HEK293 (cell line): Measurements from ENCODE around the gene GUK1.

Experiments
- CTCF ChIA-PET: fragments of 350-600 bp; formaldehyde crosslinking; extraction: SDS; loops from one replicate; lab custom pipeline; 2021; ENCODE audit warnings: antibody characterized with exemption; lab: Yijun Ruan, JAX
- POLR2A ChIA-PET: fragments of 300-600 bp; formaldehyde crosslinking; extraction: SDS; loops from one replicate; lab custom pipeline; 2020; ENCODE audit warnings: antibody characterized with exemption, inconsistent platforms; lab: Yijun Ruan, JAX
- H3K27ac ChIP-seq: fragments of 200-500 bp; sonication (Bioruptor generic); 2 replicates; pipeline ENCODE4 v1.5.1; 2014; ENCODE audit warnings: low read depth, low read length, control low read depth, inconsistent platforms; ENCODE audit errors: extremely low read depth
- H3K36me3 ChIP-seq, 2 experiments: fragments of 200-500 bp in 1 of 2; sonication (Bioruptor generic) in 1 of 2; 1 replicate in 1 of 2; 2 replicates in 1 of 2; pipeline ENCODE4 v1.5.1; 2014 to 2017; ENCODE audit warnings: inconsistent platforms in 2 of 2, low read length in 2 of 2; ENCODE audit not compliant: control insufficient read depth in 2 of 2, insufficient read depth in 1 of 2
- H3K4me1 ChIP-seq: fragments of 200-500 bp; sonication (Bioruptor generic); 2 replicates; pipeline ENCODE4 v1.5.1; 2014; ENCODE audit warnings: mild to moderate bottlenecking, low read length, inconsistent platforms; ENCODE audit not compliant: control insufficient read depth, insufficient read depth
- H3K4me3 ChIP-seq: 2 replicates; pipeline ENCODE4 v1.5.1; 2011; ENCODE audit warnings: low read depth, mild to moderate bottlenecking, control low read depth, low read length, moderate library complexity
- H3K9me3 ChIP-seq: fragments of 200-500 bp; sonication (Bioruptor generic); 2 replicates; pipeline ENCODE4 v1.5.1; 2014; ENCODE audit warnings: low read depth, low read length, inconsistent platforms; ENCODE audit not compliant: control insufficient read depth, insufficient read depth
- ELK4 ChIP-seq: IDR thresholded peaks from 2 replicates; pipeline ENCODE4 v1.6.1; 2011; ENCODE audit warnings: mild to moderate bottlenecking, low read depth, low read length, borderline replicate concordance
- KLF17 ChIP-seq: fragments of 450-650 bp; formaldehyde crosslinking; IDR thresholded peaks from 2 replicates; pipeline ENCODE4 v1.5.1; 2016; ENCODE audit warnings: missing biosample characterization, missing genetic modification characterization
- KLF8 ChIP-seq: fragments of 450-650 bp; formaldehyde crosslinking; IDR thresholded peaks from 2 replicates; pipeline ENCODE4 v1.5.1; 2016; ENCODE audit warnings: missing biosample characterization, missing genetic modification characterization
- MYNN ChIP-seq: fragments of 450-650 bp; formaldehyde crosslinking; IDR thresholded peaks from 2 replicates; pipeline ENCODE4 v1.5.1; 2016; ENCODE audit warnings: missing biosample characterization, missing genetic modification characterization, borderline replicate concordance
- OSR2 ChIP-seq: fragments of 450-650 bp; formaldehyde crosslinking; IDR thresholded peaks from 2 replicates; pipeline ENCODE4 v1.5.1; 2016; ENCODE audit warnings: missing biosample characterization, missing genetic modification characterization
- PBX3 ChIP-seq: sonication (generic); formaldehyde crosslinking; IDR thresholded peaks from 2 replicates; pipeline ENCODE4 v1.8.1; 2022; ENCODE audit warnings: mild to moderate bottlenecking, moderate library complexity, missing genetic modification reagents
- PRDM6 ChIP-seq: fragments of 450-650 bp; formaldehyde crosslinking; IDR thresholded peaks from 2 replicates; pipeline ENCODE4 v1.5.1; 2017; ENCODE audit warnings: missing biosample characterization, missing genetic modification characterization
- RBAK ChIP-seq: fragments of 450-650 bp; formaldehyde crosslinking; IDR thresholded peaks from 2 replicates; pipeline ENCODE4 v1.5.1; 2016; ENCODE audit warnings: missing biosample characterization, missing genetic modification characterization
- ZNF121 ChIP-seq: fragments of 450-650 bp; formaldehyde crosslinking; IDR thresholded peaks from 2 replicates; pipeline ENCODE4 v1.5.1; 2016; ENCODE audit warnings: missing biosample characterization, missing genetic modification characterization
- ZNF157 ChIP-seq: fragments of 450-650 bp; formaldehyde crosslinking; IDR thresholded peaks from 2 replicates; pipeline ENCODE4 v1.5.1; 2016; ENCODE audit warnings: missing biosample characterization, missing genetic modification characterization
- ZNF292 ChIP-seq: fragments of 450-650 bp; formaldehyde crosslinking; IDR thresholded peaks from 2 replicates; pipeline ENCODE4 v1.5.1; 2016; ENCODE audit warnings: low read depth, missing biosample characterization, missing genetic modification characterization, borderline replicate concordance
- ZNF324 ChIP-seq: fragments of 450-650 bp; formaldehyde crosslinking; IDR thresholded peaks from 2 replicates; pipeline ENCODE4 v1.5.1; 2016; ENCODE audit warnings: missing biosample characterization, missing genetic modification characterization
- ZNF488 ChIP-seq: fragments of 450-650 bp; formaldehyde crosslinking; IDR thresholded peaks from 2 replicates; pipeline ENCODE4 v1.5.1; 2016; ENCODE audit warnings: missing biosample characterization, missing genetic modification characterization
- ZNF544 ChIP-seq: fragments of 450-650 bp; formaldehyde crosslinking; IDR thresholded peaks from 2 replicates; pipeline ENCODE4 v1.5.0; 2017; ENCODE audit warnings: missing biosample characterization, missing genetic modification characterization
- ZNF558 ChIP-seq: fragments of 450-650 bp; formaldehyde crosslinking; IDR thresholded peaks from 2 replicates; pipeline ENCODE4 v1.5.1; 2016; ENCODE audit warnings: missing biosample characterization, missing genetic modification characterization
- ZNF610 ChIP-seq: fragments of 450-650 bp; formaldehyde crosslinking; IDR thresholded peaks from 2 replicates; pipeline ENCODE4 v1.5.1; 2016; ENCODE audit warnings: missing biosample characterization, missing genetic modification characterization, borderline replicate concordance
- ZNF677 ChIP-seq: fragments of 450-650 bp; IDR thresholded peaks from 2 replicates; pipeline ENCODE4 v1.5.0; 2018; ENCODE audit warnings: missing biosample characterization, mild to moderate bottlenecking, missing genetic modification characterization, moderate library complexity
- ZNF776 ChIP-seq: fragments of 450-650 bp; formaldehyde crosslinking; IDR thresholded peaks from 2 replicates; pipeline ENCODE4 v1.5.0; 2017; ENCODE audit warnings: missing biosample characterization, missing genetic modification characterization, borderline replicate concordance

GUK1 gene

GRCh38 chr1:228175316-228176023 lies 35.4 kb downstream of the GUK1 start (continued):
- TF ChIP-seq RBAK (tag by site-specific recombination) (no peak), ZNF677 (tag by site-specific recombination) (no peak), ZNF121 (no peak), ZNF324 (no peak)
- TF ChIP-seq, all 188 proteins: peak for 0

GRCh38 chr1:228176024-228176395 lies 35.9 kb downstream of the GUK1 start:
- no peaks in the 10 kb centered on the region for H3K4me1 ChIP-seq
- CTCF ChIA-PET: no interaction called here
- H3K4me3 ChIP-seq: no peak overlapping the region
- TF ChIP-seq OSR2 (no peak), ELK4 (no peak), MYNN (no peak), ZNF610 (tag by site-specific recombination) (no peak)
- POLR2A ChIA-PET: interaction anchor here (0.8 to 1.9 kb wide), 2 partner anchors 10 to 33 kb away, joined by 3 to 10 read pairs; partner anchors contain the start of gene IBA57
- no peak overlapping the region for H3K27ac ChIP-seq
- H3K9me3 ChIP-seq: no peaks in the 10 kb centered on the region
- H3K36me3 ChIP-seq: peaks cover 0 to 4% of the 10 kb centered on the region in 2 experiments; a peak in 1 of 3 replicates

- H3K36me3 ChIP-seq: peaks cover 0 to 4% of the 10 kb centered on the region in 2 experiments; a peak in 1 of 3 replicates
- POLR2A ChIA-PET: interaction anchor here (0.8 to 1.9 kb wide), 3 partner anchors 11 to 42 kb away, joined by 3 to 10 read pairs (median 6); partner anchors contain the start of gene IBA57
- TF ChIP-seq ZNF292 (tag by site-specific recombination) (no peak), ZNF558 (tag by site-specific recombination) (no peak), ZNF544 (tag by site-specific recombination) (no peak), KLF17 (no peak), ZNF488 (no peak), ZNF776 (tag by site-specific recombination) (no peak), PBX3 (CRISPR knock-in tag) (no peak), PRDM6 (tag by site-specific recombination) (no peak), ZNF157 (tag by site-specific recombination) (no peak), KLF8 (tag by site-specific recombination) (no peak)
- TF ChIP-seq, all 188 proteins: peak for 0
- Histone ChIP-seq H3K4me3 (no peak overlapping the region), H3K9me3 (no peaks in the 10 kb centered on the region), H3K4me1 (no peaks in the 10 kb centered on the region), H3K27ac (no peak overlapping the region)
- CTCF ChIA-PET: interaction anchor here (0.6 to 1.2 kb wide), 3 partner anchors 11 to 692 kb away, joined by 3 to 11 read pairs (median 7); partner anchors contain the start of gene IBA57
Measured at GRCh38 chr1:228176461-228177182, 36.5 kb downstream of the GUK1 start.
